Dendritic cell treated with granulocyte-macrophage colony-stimulating factor and Interleukin-4, amounts not matched to agents 40 ng/mL and 50 ng/mL, for 4 days (primary cell): ENCODE results near the gene CEP131.

ENCODE experiments used
- H3K27ac Mint-ChIP-seq: one replicate; pipeline ENCODE4 v1.8.0; 2022; ENCODE audit warnings: mild to moderate bottlenecking, mixed read lengths
- H3K27me3 Mint-ChIP-seq: one replicate; pipeline ENCODE4 v1.8.0; 2022; ENCODE audit warnings: mild to moderate bottlenecking, mixed read lengths
- H3K36me3 Mint-ChIP-seq: one replicate; pipeline ENCODE4 v1.8.0; 2022; ENCODE audit warnings: low read depth, mixed read lengths
- H3K4me1 Mint-ChIP-seq: one replicate; pipeline ENCODE4 v1.8.0; 2022; ENCODE audit warnings: low read depth, mixed read lengths
- H3K4me3 Mint-ChIP-seq: one replicate; pipeline ENCODE4 v1.8.0; 2022; ENCODE audit warnings: mild to moderate bottlenecking, moderate library complexity, mixed read lengths
- H3K9me3 Mint-ChIP-seq: one replicate; pipeline ENCODE4 v1.8.0; 2022; ENCODE audit warnings: mixed read lengths
- intact Hi-C: fragments of 100-400 bp; cut with micrococcal nuclease; formaldehyde crosslinking; loops from one replicate; pipeline ENCODE4 v1.15.0; 2022

Gene CEP131

GRCh38 chr17:81200201-81200600 lies 22.6 kb downstream of the CEP131 start:
- no peaks in the 10 kb centered on the region for H3K27me3 Mint-ChIP-seq
- peaks cover 5% of the 10 kb centered on the region for H3K4me1 Mint-ChIP-seq
- intact Hi-C loops = loop anchor here (1.0 kb wide), 1 partner anchor 58 kb away; no protein-coding TSS in a partner anchor
- no peak overlapping the region for H3K27ac Mint-ChIP-seq
- peaks cover 84% of the 10 kb centered on the region for H3K36me3 Mint-ChIP-seq
- no peak overlapping the region for H3K4me3 Mint-ChIP-seq
- H3K9me3 Mint-ChIP-seq = no peaks in the 10 kb centered on the region

DNA sequence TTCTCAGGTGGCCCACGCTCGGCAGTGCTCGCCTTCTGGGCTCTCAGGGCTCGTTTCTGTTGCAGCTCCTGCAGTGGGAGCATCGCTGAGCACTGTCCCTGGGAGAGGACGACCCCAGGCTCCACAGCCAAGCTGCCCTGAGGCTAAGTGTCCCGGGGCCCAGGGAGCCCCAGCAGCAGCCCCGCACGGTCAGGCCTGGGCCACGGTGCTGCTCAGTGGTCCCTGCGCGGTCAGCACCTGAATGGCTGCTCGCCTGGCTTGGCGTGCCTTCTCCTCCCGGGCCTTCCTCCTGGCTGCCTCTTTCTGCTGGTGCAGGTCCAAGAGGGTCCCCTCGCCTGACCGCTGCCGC lies 23.3 kb downstream of the CEP131 start:
- intact Hi-C loops = no loop called here
- Mint-ChIP-seq H3K27ac (no peak overlapping the region), H3K9me3 (no peaks in the 10 kb centered on the region), H3K4me1 (peaks cover 5% of the 10 kb centered on the region), H3K27me3 (no peaks in the 10 kb centered on the region), H3K36me3 (peaks cover 84% of the 10 kb centered on the region), H3K4me3 (no peak overlapping the region)

DNA sequence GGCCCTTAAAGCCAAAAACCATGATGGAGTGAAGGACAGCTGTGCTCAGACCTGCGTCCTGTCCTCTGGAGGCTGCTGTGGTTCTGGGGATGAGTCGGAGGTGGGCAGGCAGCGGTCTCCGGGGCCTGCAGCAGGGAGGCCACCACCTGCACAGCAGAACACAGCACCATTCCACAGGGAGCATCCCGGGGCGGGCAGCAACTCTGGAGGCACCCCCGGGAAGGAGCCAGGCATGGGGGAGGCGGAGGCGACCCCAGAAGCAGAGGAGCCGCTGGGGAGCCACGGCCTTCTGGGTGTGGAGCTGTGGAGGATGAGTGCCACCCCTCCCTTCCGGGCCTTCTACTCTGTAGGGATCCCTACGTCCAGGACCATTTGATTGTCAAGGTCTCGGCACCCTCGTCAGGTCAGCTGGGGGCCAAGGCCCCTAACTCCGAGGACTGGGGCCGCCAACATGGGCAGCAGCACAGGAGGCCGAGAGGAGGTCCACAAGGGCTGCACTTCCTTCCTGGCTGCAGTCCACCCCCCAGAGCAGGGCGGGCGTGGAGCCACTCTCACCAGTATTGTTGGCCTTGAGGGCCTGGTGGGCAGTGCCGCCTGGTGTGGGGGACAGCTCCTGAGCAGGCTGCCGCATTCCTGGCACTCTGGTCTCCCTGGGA lies 23.8 kb downstream of the CEP131 start:
- Mint-ChIP-seq H3K36me3 (peaks cover 84% of the 10 kb centered on the region), H3K4me1 (peaks cover 5% of the 10 kb centered on the region), H3K9me3 (no peaks in the 10 kb centered on the region), H3K27ac (no peak overlapping the region), H3K4me3 (no peak overlapping the region), H3K27me3 (no peaks in the 10 kb centered on the region)
- intact Hi-C loops = no loop called here

GRCh38 chr17:81197831-81198490 lies 24.8 kb downstream of the CEP131 start:
- Mint-ChIP-seq H3K4me1 (peaks cover 5% of the 10 kb centered on the region), H3K27ac (no peak overlapping the region), H3K9me3 (no peaks in the 10 kb centered on the region), H3K27me3 (no peaks in the 10 kb centered on the region), H3K4me3 (no peak overlapping the region), H3K36me3 (peaks cover 84% of the 10 kb centered on the region)
- intact Hi-C loops = no loop called here

DNA sequence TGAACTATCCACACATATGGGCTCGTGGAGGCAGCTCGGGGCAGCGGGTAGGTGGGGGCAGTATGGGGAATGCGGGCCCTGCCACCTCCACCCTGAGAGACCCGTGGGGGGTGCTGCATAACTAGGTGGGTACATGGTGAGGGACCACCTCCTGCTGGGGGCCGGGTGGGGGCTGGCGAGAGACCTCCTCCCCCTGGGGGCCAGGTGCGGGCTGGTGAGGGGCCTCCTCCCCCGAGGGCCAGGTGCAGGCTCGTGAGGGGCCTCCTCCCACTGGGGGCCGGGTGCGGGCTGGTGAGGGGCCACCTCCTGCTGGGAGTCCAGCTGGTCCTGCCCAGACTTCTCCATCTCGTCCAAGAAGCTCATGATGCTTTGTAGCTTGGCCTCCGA lies 25.4 kb downstream of the CEP131 start:
- Mint-ChIP-seq H3K36me3 (peaks cover 81% of the 10 kb centered on the region), H3K4me3 (no peak overlapping the region), H3K4me1 (peaks cover 5% of the 10 kb centered on the region), H3K27ac (no peak overlapping the region), H3K27me3 (no peaks in the 10 kb centered on the region), H3K9me3 (no peaks in the 10 kb centered on the region)
- intact Hi-C loops = no loop called here

DNA sequence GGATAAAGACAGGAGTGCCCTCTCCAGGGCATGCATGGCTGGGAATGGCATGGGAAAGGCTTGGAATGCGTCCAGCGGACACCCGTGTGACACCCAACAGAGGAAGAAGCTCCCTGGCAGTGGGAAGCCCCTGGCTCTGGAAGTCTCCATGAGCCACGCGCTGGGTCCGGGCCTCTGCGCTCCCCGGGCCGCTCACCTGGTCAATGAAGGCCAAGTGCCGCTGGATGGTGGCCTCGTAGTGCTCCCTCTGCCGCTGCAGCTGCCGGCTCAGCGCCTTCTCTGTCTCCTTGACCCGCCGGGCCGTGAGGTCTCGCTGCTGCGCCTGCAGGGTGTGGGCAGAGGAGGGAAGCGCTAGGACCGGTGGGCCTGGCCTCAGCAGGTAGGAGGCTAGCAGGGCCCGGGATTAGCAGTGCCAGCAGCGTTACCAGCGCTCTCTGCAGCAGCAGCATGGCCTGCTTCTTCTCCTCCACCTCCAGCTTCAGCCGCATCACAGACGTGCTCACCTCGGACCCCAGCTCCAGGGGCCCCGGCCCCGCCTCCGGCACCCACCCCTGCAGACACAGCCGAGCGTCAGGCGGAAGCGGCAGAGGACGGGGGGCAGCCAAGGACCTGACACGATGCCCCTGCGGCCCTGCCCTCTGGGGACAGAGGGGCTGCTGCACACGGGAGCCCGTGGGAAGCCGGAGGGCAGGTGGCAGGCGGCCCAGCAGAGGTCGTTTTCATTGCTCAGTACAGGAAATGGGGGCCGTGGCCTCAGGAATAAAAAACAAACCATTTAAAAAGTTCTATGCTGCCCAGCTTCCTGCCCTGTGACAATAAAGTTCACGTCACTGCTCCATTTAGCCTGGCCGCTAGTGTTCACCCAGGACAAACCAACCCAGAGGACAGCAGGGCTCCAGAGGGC lies 26.0 kb downstream of the CEP131 start:
- H3K4me3 Mint-ChIP-seq = no peak overlapping the region
- H3K27ac Mint-ChIP-seq = no peak overlapping the region
- H3K27me3 Mint-ChIP-seq = no peaks in the 10 kb centered on the region
- intact Hi-C loops = no loop called here
- no peaks in the 10 kb centered on the region for H3K9me3 Mint-ChIP-seq
- H3K36me3 Mint-ChIP-seq = peaks cover 81% of the 10 kb centered on the region
- H3K4me1 Mint-ChIP-seq = peaks cover 5% of the 10 kb centered on the region

GRCh38 chr17:81195941-81196495 lies 26.7 kb downstream of the CEP131 start:
- peaks cover 5% of the 10 kb centered on the region for H3K4me1 Mint-ChIP-seq
- H3K27me3 Mint-ChIP-seq = no peaks in the 10 kb centered on the region
- H3K4me3 Mint-ChIP-seq = no peak overlapping the region
- H3K9me3 Mint-ChIP-seq = no peaks in the 10 kb centered on the region
- peaks cover 86% of the 10 kb centered on the region for H3K36me3 Mint-ChIP-seq
- H3K27ac Mint-ChIP-seq = no peak overlapping the region
- intact Hi-C loops = no loop called here

- H3K36me3 Mint-ChIP-seq = peaks cover 94% of the 10 kb centered on the region
- H3K9me3 Mint-ChIP-seq = no peaks in the 10 kb centered on the region
- no peaks in the 10 kb centered on the region for H3K27me3 Mint-ChIP-seq
- no peak overlapping the region for H3K27ac Mint-ChIP-seq
- H3K4me1 Mint-ChIP-seq = no peaks in the 10 kb centered on the region
- H3K4me3 Mint-ChIP-seq = no peak overlapping the region
- intact Hi-C loops = no loop called here
Measured at GRCh38 chr17:81194941-81195901, 27.5 kb downstream of the CEP131 start.

DNA sequence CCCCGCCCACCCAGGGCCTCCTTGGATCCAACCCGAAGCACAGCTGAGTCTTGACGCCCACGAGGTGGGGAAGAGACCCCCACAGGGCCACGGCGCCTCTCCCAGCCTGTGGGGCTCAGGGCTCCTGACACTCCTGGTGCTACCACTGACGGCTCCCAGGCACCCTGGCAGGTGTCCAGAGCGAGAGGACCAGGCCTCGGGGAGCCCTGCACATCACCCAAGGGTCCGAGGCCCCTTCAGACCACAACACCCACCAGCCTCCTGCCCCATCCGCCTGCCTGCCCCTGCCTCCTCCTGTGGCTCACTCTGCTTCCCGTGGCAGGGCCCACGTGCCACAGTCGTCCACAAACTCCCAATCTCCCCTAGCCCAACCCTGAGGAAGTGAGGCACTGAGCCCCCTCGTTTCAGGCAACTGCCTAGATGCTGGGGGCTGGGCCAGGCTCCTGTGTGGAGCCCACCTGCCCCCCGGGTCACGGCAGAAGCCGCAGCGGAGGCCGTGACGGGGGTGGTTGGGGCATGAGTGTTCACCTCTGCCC lies 28.5 kb downstream of the CEP131 start:
- Mint-ChIP-seq H3K9me3 (no peaks in the 10 kb centered on the region), H3K27ac (no peak overlapping the region), H3K36me3 (peaks cover 96% of the 10 kb centered on the region), H3K27me3 (no peaks in the 10 kb centered on the region), H3K4me1 (no peaks in the 10 kb centered on the region), H3K4me3 (no peak overlapping the region)
- intact Hi-C loops = no loop called here

- Mint-ChIP-seq H3K4me1 (peaks cover 5% of the 10 kb centered on the region), H3K4me3 (no peak overlapping the region)
Measured at GRCh38 chr17:81193470-81194224, 29.1 kb downstream of the CEP131 start.

DNA sequence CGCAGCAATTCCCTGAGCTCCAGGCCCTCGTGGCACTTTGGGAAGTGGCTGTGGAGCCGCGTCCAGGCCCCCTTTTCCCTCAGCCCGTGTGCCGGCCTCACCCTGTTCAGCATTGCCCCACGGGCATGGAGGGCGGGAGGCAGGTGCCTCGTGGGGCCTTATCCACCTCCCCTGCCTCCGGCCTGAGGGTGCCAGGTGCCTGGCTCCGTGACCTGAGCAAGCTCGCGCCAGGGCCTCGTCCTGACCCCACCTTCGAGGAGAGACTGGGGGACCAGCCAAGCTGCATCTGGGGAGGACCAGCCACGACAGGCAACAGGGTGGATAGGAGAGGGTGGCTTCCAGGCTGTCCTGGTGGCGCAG lies 29.7 kb downstream of the CEP131 start:
- intact Hi-C loops = no loop called here
- Mint-ChIP-seq H3K4me1 (peaks cover 5% of the 10 kb centered on the region), H3K36me3 (peaks cover 89% of the 10 kb centered on the region), H3K9me3 (no peaks in the 10 kb centered on the region), H3K27me3 (no peaks in the 10 kb centered on the region), H3K4me3 (no peak overlapping the region), H3K27ac (no peak overlapping the region)

More at GRCh38 chr17:81193470-81194224, 29.1 kb downstream of the CEP131 start:
- intact Hi-C loops = no loop called here
- no peaks in the 10 kb centered on the region for H3K27me3 Mint-ChIP-seq
- H3K9me3 Mint-ChIP-seq = no peaks in the 10 kb centered on the region
- no peak overlapping the region for H3K27ac Mint-ChIP-seq
- H3K36me3 Mint-ChIP-seq = peaks cover 95% of the 10 kb centered on the region

DNA sequence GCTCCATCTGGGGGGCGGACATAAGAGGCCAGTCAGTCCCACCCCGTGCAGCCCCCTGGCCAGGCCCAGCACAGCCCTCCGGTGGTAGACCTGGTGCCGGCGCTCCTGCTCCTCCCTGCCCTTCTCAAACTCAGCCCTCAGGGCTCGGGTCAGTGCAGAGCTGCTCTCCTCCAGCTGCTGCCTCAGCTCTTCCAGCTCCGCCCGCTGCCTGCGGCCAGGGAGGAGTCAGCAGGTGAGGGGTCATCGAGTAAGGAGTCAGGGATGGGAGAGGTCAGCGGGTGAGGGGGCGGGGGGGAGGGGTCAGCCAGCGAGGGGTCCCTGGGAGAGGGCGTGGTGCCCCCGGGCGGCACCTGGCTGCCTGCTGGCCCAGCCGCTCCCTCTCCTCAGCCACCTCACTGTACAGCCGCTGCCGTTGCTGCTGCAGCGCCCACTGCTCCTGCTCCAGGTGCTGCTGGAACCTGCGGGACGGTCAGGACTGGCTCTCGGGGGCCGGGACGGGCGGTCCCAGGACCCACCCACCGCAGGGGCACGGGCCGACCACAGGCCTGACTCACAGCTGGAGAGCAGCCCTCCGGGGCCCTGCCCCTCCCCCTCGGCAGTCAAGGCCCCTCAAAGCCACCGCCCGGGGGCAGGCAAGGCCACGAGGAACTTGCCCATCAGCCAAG lies 30.2 kb downstream of the CEP131 start:
- no peaks in the 10 kb centered on the region for H3K9me3 Mint-ChIP-seq
- peaks cover 5% of the 10 kb centered on the region for H3K4me1 Mint-ChIP-seq
- no peak overlapping the region for H3K27ac Mint-ChIP-seq
- no peak overlapping the region for H3K4me3 Mint-ChIP-seq
- no peaks in the 10 kb centered on the region for H3K27me3 Mint-ChIP-seq
- intact Hi-C loops = no loop called here
- H3K36me3 Mint-ChIP-seq = peaks cover 84% of the 10 kb centered on the region
